ENCODE measurements around the gene DSCAML1. TPM values are rescaled to one million over a fixed set of nuclear protein-coding genes. Genes with fewer than 3 reads are reported as not detected.

DSCAML1 gene
- total RNA-seq, 1 experiment from 2014 or later = 0.15 TPM

- Mint-ChIP-seq H3K27me3 (ENCODE audit: low read depth) (peaks cover 15% of the 10 kb centered on the region), H3K27ac (no peak overlapping the region), H3K9me3 (no peaks in the 10 kb centered on the region; a peak in 1 of 5 replicates), H3K36me3 (ENCODE audit: insufficient read depth in 1 of 3, low read depth in 3 of 3) (no peaks in the 10 kb centered on the region), H3K4me1 (peaks cover 37 to 41% of the 10 kb centered on the region in 2 experiments), H3K4me3 (no peak overlapping the region; a peak in 1 of 5 replicates)
- Histone ChIP-seq H2BK20ac (ENCODE audit: low read depth, low read length, poor library complexity, severe bottlenecking) (no peak overlapping the region), H3K14ac (ENCODE audit: insufficient read depth, low read length) (no peak overlapping the region), H3K56ac (ENCODE audit: insufficient read length, low read depth, low read length) (no peak overlapping the region), H3K4ac (ENCODE audit: low read depth, low read length) (no peak overlapping the region), H2BK120ac (ENCODE audit: low read depth, low read length, poor library complexity, severe bottlenecking) (no peak overlapping the region), H3K23me2 (ENCODE audit: insufficient read length, low read depth, low read length, poor library complexity, severe bottlenecking) (no peaks in the 10 kb centered on the region), H3K9ac (ENCODE audit: extremely low read depth, insufficient read length, low read length) (no peak overlapping the region), H3K9me3 (ENCODE audit: control insufficient read depth, low read depth, low read length) (no peaks in the 10 kb centered on the region), H4K20me1 (ENCODE audit: control insufficient read depth, insufficient read depth, insufficient read length) (no peaks in the 10 kb centered on the region), H3K79me2 (ENCODE audit: insufficient read depth, low read length) (no peaks in the 10 kb centered on the region), H2AK5ac (ENCODE audit: insufficient read length, low read length) (no peak overlapping the region), H3K4me2 (ENCODE audit: insufficient read depth, insufficient read length, low read length) (no peak overlapping the region), H4K5ac (ENCODE audit: insufficient read length, low read depth, low read length) (no peak overlapping the region), H3K27ac (ENCODE audit: insufficient read length, low read depth, low read length) (no peak overlapping the region), H2BK5ac (ENCODE audit: insufficient read length, low read length) (no peak overlapping the region), H2BK12ac (ENCODE audit: insufficient read length, low read depth, low read length) (no peak overlapping the region), H2BK15ac (ENCODE audit: low read depth, low read length) (no peak overlapping the region), H4K91ac (ENCODE audit: insufficient read length, low read depth, low read length) (no peak overlapping the region), H3K18ac (ENCODE audit: insufficient read length, low read depth, low read length) (no peak overlapping the region), H4K8ac (replicated peaks; ENCODE audit: insufficient read length, low read depth, low read length) (no peak overlapping the region), H3K4me1 (ENCODE audit: insufficient read depth, low read length) (no peaks in the 10 kb centered on the region; the same call in 1 of the 2 replicates), H3T11ph (ENCODE audit: low read length) (no peak overlapping the region), H3K27me3 (ENCODE audit: insufficient read depth, low read length) (no peaks in the 10 kb centered on the region), H2AFZ (ENCODE audit: low read length) (no peak overlapping the region), H3K79me1 (ENCODE audit: insufficient read depth, low read depth, low read length, poor library complexity, severe bottlenecking) (no peaks in the 10 kb centered on the region), H3K23ac (ENCODE audit: insufficient read length, low read depth, low read length) (no peak overlapping the region)
- WGBS (ENCODE audit: extremely low coverage, insufficient read length, low lambda C conversion rate) = no CpG with 5 or more reads among the region's 13 CpGs
- no peak for TF ChIP-seq CTCF (conservative IDR thresholded peaks at IDR 0.05)
- DNase-seq = no peak
Measured at GRCh38 chr11:117478126-117478860, 318.7 kb downstream of the DSCAML1 start.

Data from H9 (cell line).